CD14-positive monocyte (primary cell): ENCODE results near the gene SHMT2. TPM values are rescaled to one million over a fixed set of nuclear protein-coding genes. Genes with fewer than 3 reads are reported as not detected.

Experiments used
- DNase-seq, 3 donors: peaks; one replicate each; pipeline ENCODE4 v3.0.0-alpha.2; 2011 to 2022
- H2AFZ ChIP-seq: 2 replicates; pipeline ENCODE4 v1.6.0; 2012; ENCODE audit warnings: mild to moderate bottlenecking, low read depth, low read length, inconsistent platforms; ENCODE audit not compliant: insufficient read depth, poor library complexity, severe bottlenecking
- H3K27ac ChIP-seq, 2 donors: 1 replicate in 1 of 2; 2 replicates in 1 of 2; pipeline ENCODE4 v1.5.1; 2012 to 2013; ENCODE audit warnings: low read length in 2 of 2, control low read depth in 1 of 2, inconsistent platforms in 1 of 2, low read depth in 1 of 2, mild to moderate bottlenecking in 1 of 2
- H3K27me3 ChIP-seq, 2 donors: one replicate each; pipeline versions ENCODE4 v1.6.0 to v1.6.1; 2011 to 2013; ENCODE audit warnings: low read length in 2 of 2; ENCODE audit not compliant: control insufficient read depth in 2 of 2, insufficient read depth in 2 of 2
- H3K36me3 ChIP-seq, 2 donors: replicated peaks in 1 of 2; 1 replicate in 1 of 2; 2 replicates in 1 of 2; pipeline versions ENCODE4 v1.5.1 to v1.6.1; 2012 to 2013; ENCODE audit warnings: low read length in 2 of 2, control low read depth in 1 of 2, inconsistent platforms in 1 of 2, mild to moderate bottlenecking in 1 of 2; ENCODE audit not compliant: insufficient read depth in 2 of 2, control insufficient read depth in 1 of 2
- H3K4me1 ChIP-seq, 2 donors: 1 replicate in 1 of 2; 2 replicates in 1 of 2; pipeline versions ENCODE4 v1.5.1 to v1.6.1; 2012 to 2013; ENCODE audit warnings: low read length in 2 of 2, control low read depth in 1 of 2, inconsistent platforms in 1 of 2, mild to moderate bottlenecking in 1 of 2, moderate library complexity in 1 of 2; ENCODE audit not compliant: insufficient read depth in 2 of 2, control insufficient read depth in 1 of 2
- H3K4me2 ChIP-seq: replicated peaks from 2 replicates; pipeline ENCODE3; 2012; ENCODE audit warnings: low read length, moderate library complexity, mild to moderate bottlenecking; ENCODE audit not compliant: poor library complexity, severe bottlenecking; ENCODE audit errors: extremely low read depth
- H3K4me3 ChIP-seq, 3 experiments: fragments of 200-600 bp in 1 of 3; sonication (generic) in 1 of 3; replicated peaks in 1 of 3; 1 replicate in 2 of 3; 2 replicates in 1 of 3; pipeline ENCODE4 v1.5.1; 2011 to 2013; ENCODE audit warnings: low read length in 3 of 3, mild to moderate bottlenecking in 3 of 3, control low read depth in 2 of 3, low read depth in 2 of 3, inconsistent platforms in 1 of 3, moderate library complexity in 1 of 3
- H3K79me2 ChIP-seq: 2 replicates; pipeline ENCODE4 v1.6.0; 2012; ENCODE audit warnings: mild to moderate bottlenecking, control low read depth, inconsistent platforms, low read length, moderate library complexity; ENCODE audit not compliant: insufficient read depth
- H3K9ac ChIP-seq: 2 replicates; pipeline ENCODE4 v1.6.0; 2017; ENCODE audit warnings: low read length, mild to moderate bottlenecking; ENCODE audit not compliant: insufficient read depth, poor library complexity, severe bottlenecking
- H3K9me3 ChIP-seq, 2 donors: replicated peaks in 1 of 2; 1 replicate in 1 of 2; 2 replicates in 1 of 2; pipeline versions ENCODE4 v1.5.1 to v1.6.1; 2012 to 2013; ENCODE audit warnings: low read length in 2 of 2, control low read depth in 1 of 2; ENCODE audit not compliant: control insufficient read depth in 1 of 2, insufficient read depth in 1 of 2
- H4K20me1 ChIP-seq: 2 replicates; pipeline ENCODE4 v1.6.0; 2012; ENCODE audit warnings: mild to moderate bottlenecking, low read length, control low read depth, moderate library complexity; ENCODE audit not compliant: insufficient read depth
- H3K27ac Mint-ChIP-seq, 7 donors: one replicate each; pipeline ENCODE4 v1.8.0; 2020; ENCODE audit warnings: mild to moderate bottlenecking in 7 of 7, mixed read lengths in 7 of 7, moderate library complexity in 6 of 7, inconsistent platforms in 2 of 7
- H3K27me3 Mint-ChIP-seq, 3 donors: one replicate each; pipeline ENCODE4 v1.8.0; 2021 to 2022; ENCODE audit warnings: low read depth in 3 of 3, mild to moderate bottlenecking in 3 of 3, mixed read lengths in 3 of 3, moderate library complexity in 3 of 3, inconsistent platforms in 1 of 3
- H3K36me3 Mint-ChIP-seq, 2 donors: one replicate each; pipeline ENCODE4 v1.8.0; 2020; ENCODE audit warnings: mixed read lengths in 2 of 2, inconsistent platforms in 1 of 2, mild to moderate bottlenecking in 1 of 2
- H3K4me1 Mint-ChIP-seq: one replicate; pipeline ENCODE4 v1.8.0; 2020; ENCODE audit warnings: mild to moderate bottlenecking, mixed read lengths
- H3K4me3 Mint-ChIP-seq, 2 donors: one replicate each; pipeline ENCODE4 v1.8.0; 2020; ENCODE audit warnings: mild to moderate bottlenecking in 2 of 2, mixed read lengths in 2 of 2, moderate library complexity in 1 of 2
- H3K9me3 Mint-ChIP-seq, 7 donors: one replicate each; pipeline ENCODE4 v1.8.0; 2020 to 2022; ENCODE audit warnings: mixed read lengths in 7 of 7, mild to moderate bottlenecking in 6 of 7, moderate library complexity in 6 of 7, inconsistent platforms in 2 of 7
- CTCF ChIP-seq: fragments of 200-600 bp; IDR thresholded peaks from one replicate; pipeline ENCODE4 v1.8.0; 2022; ENCODE audit warnings: antibody characterized with exemption, mild to moderate bottlenecking
- WGBS: methylation state at CpG from one replicate; pipeline ENCODE4 v1.1.5; 2013; ENCODE audit warnings: missing lambda C conversion rate; ENCODE audit not compliant: insufficient coverage; 5-methylcytosine and 5-hydroxymethylcytosine counted together
- intact Hi-C, 2 donors: fragments of 100-400 bp; cut with micrococcal nuclease; formaldehyde crosslinking; loops; one replicate each; pipeline versions ENCODE4 v1.15.0 to v1.15.1; 2023
- polyA plus RNA-seq, 3 donors: library from polyadenylated mRNA; depleted of rRNA in 1 of 3; unstranded in 2 of 3; stranded (reverse) in 1 of 3; fragments of 300-500 nt in 2 of 3; fragments of >200 nt in 1 of 3; fragmentation: Illumina TruSeq in 2 of 3; gene quantifications; 1 replicate in 2 of 3; 2 replicates in 1 of 3; pipeline ENCODE4 v1.2.3, GENCODE V29; 2012 to 2021

The SHMT2 gene
- polyA plus RNA-seq, 3 donors = 36.8 to 52.0 (median 39.8) TPM

GRCh38 chr12:57220770-57221168 lies 8.7 kb upstream of the SHMT2 start:
- H3K27me3 Mint-ChIP-seq = peaks cover 89 to 98% (median 92%) of the 10 kb centered on the region in 3 donors
- peaks cover 21 to 30% of the 10 kb centered on the region in 2 donors for H3K4me1 ChIP-seq
- TF ChIP-seq CTCF = no peak
- WGBS = 69% methylated on average over 1 of the region's 1 CpG
- no peak overlapping the region for H3K4me2 ChIP-seq
- peaks cover 39% of the 10 kb centered on the region for H3K4me1 Mint-ChIP-seq
- H3K36me3 Mint-ChIP-seq = peaks cover 3 to 28% of the 10 kb centered on the region in 2 donors
- H3K79me2 ChIP-seq = no peaks in the 10 kb centered on the region
- H3K9ac ChIP-seq = no peak overlapping the region
- peak overlapping the region in 2 of 7 donors; percentile 16 to 47 for H3K27ac Mint-ChIP-seq
- H3K36me3 ChIP-seq = no peaks in the 10 kb centered on the region
- peak overlapping the region in 1 of 2 donors; percentile 80 for H3K4me3 Mint-ChIP-seq
- intact Hi-C loops = no loop called here
- peaks cover 0 to 34% (median 12%) of the 10 kb centered on the region in 7 donors for H3K9me3 Mint-ChIP-seq
- no peak for DNase-seq
- peaks cover 7% of the 10 kb centered on the region for H4K20me1 ChIP-seq
- H3K9me3 ChIP-seq = peaks cover 0 to 54% of the 10 kb centered on the region in 2 donors
- H3K27ac ChIP-seq = no peak overlapping the region
- H3K4me3 ChIP-seq = no peak overlapping the region
- no peak overlapping the region for H2AFZ ChIP-seq
- H3K27me3 ChIP-seq = peaks cover 89 to 95% of the 10 kb centered on the region in 2 donors

- H3K9ac ChIP-seq = no peak overlapping the region
- H3K27ac ChIP-seq = no peak overlapping the region
- 7% methylated on average over 21 of the region's 24 CpGs for WGBS
- no peaks in the 10 kb centered on the region for H3K36me3 ChIP-seq
- no peak for TF ChIP-seq CTCF
- no peak overlapping the region for H2AFZ ChIP-seq
- peaks cover 4% of the 10 kb centered on the region for H4K20me1 ChIP-seq
- intact Hi-C loops = no loop called here
- H3K9me3 ChIP-seq = peaks cover 0 to 53% of the 10 kb centered on the region in 2 donors
- H3K27me3 Mint-ChIP-seq = peaks cover 90 to 98% (median 93%) of the 10 kb centered on the region in 3 donors
- H3K4me3 ChIP-seq = no peak overlapping the region
- no peaks in the 10 kb centered on the region for H3K79me2 ChIP-seq
- no peak overlapping the region for H3K4me2 ChIP-seq
- peaks cover 87 to 95% of the 10 kb centered on the region in 2 donors for H3K27me3 ChIP-seq
- H3K27ac Mint-ChIP-seq = peak overlapping the region in 2 of 7 donors; percentile 16 to 47
- H3K4me3 Mint-ChIP-seq = peak overlapping the region in 1 of 2 donors; percentile 80
- H3K9me3 Mint-ChIP-seq = peaks cover 0 to 38% (median 12%) of the 10 kb centered on the region in 7 donors
- H3K4me1 Mint-ChIP-seq = peaks cover 40% of the 10 kb centered on the region
- peaks cover 20 to 30% of the 10 kb centered on the region in 2 donors for H3K4me1 ChIP-seq
- no peak for DNase-seq
- peaks cover 3 to 30% of the 10 kb centered on the region in 2 donors for H3K36me3 Mint-ChIP-seq
These were observed 8.2 kb upstream of the SHMT2 start for GRCh38 chr12:57221169-57221917.
